GM21367 (cell line): ENCODE results near the gene SNTB2.

Experiments used
- ATAC-seq: cut with Tn5 transposase; IDR thresholded peaks from one replicate; pipeline ENCODE4 v1.9.1; 2021; ENCODE audit not compliant: unreplicated experiment

Gene SNTB2

DNA sequence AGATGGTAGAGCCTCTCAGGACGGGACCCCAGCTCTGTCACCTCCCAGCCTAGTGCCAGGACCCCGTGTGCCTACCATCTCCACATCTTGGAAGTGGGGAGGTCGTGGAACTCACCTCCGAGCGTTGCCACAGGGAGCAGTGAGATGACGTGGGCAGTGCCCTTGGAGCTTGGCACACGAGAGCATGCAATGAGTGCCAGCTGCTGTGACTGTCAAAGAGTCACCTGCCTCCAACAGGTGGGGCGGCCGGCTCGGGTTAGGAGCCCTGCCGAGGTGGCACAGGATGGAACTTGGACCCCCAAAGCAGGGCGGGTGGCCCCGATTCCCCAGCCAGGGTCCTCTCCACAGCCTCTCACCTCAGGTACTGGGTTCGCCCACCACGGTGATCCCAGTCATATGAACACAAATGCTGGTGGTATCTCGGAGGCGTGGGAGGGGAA is 129.7 kb downstream of the SNTB2 start:
- ATAC-seq: no peak

DNA sequence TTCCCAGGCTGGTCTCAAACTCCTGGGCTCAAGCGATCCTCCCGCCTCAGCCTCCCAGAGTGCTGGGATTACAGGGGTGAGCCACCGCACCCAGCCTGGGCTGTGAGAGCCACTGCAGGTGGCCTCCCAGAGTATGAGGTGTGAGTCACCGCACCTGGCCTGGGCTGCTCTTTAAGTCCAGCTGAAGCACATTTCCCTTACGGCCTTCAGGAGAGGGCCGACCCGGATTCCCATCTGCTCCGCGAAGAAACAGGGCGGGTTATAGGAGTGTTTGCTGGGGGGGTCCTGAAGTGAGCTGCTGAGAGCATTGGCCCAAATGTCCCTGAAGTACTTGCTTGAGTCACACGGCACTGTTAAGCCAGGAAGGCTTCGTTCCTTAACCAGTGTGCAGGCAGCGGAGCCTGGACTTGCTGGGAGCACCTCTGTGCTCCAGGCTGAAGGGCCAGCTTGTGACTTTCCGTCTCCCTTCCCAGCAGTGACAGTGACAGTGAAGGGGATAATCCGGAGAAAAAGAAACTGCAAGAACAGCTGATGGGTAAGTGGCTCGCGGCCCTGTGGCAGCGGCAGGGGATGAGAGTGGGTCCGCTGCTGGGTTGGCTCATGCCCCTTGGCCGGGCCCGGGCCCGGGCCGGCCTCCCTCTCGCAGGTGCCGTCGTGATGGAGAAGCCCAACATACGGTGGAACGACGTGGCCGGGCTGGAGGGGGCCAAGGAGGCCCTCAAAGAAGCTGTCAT is 131.4 kb downstream of the SNTB2 start:
- ATAC-seq: no peak

DNA sequence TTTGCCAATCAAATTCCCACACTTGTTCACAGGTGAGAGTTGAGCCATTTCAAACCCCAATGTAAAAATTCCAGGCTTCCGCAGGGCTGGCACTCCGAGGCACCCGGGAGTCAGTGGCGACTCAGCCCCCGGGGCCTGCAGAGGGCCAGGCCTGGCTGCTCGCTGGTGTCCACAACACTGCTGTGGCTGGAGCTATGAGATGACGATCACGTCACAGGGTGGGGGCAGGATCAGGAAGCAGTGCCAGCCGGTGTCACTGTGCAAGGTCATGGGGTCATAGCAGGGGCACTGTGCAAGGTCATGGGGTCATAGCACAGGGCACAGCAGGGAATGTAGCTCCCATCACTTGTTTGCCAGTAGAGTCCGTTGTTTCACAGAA is 131.9 kb downstream of the SNTB2 start:
- no peak for ATAC-seq

DNA sequence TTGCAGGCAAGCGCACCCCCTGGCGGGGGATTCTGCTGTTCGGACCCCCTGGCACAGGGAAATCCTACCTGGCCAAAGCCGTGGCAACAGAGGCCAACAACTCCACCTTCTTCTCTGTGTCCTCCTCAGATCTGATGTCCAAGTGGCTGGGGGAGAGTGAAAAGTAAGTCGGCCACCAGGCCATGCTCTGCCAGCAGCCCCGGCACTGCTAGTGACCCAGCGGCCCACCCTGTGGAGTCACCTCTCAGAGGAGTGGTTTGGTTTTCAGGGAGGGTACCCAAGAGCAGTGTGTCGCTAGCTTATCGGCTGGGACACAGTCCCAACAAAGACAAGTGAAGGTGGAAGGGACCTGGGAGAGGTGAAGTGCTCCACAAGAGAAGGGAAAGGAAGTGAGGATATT is 132.4 kb downstream of the SNTB2 start:
- no peak for ATAC-seq

DNA sequence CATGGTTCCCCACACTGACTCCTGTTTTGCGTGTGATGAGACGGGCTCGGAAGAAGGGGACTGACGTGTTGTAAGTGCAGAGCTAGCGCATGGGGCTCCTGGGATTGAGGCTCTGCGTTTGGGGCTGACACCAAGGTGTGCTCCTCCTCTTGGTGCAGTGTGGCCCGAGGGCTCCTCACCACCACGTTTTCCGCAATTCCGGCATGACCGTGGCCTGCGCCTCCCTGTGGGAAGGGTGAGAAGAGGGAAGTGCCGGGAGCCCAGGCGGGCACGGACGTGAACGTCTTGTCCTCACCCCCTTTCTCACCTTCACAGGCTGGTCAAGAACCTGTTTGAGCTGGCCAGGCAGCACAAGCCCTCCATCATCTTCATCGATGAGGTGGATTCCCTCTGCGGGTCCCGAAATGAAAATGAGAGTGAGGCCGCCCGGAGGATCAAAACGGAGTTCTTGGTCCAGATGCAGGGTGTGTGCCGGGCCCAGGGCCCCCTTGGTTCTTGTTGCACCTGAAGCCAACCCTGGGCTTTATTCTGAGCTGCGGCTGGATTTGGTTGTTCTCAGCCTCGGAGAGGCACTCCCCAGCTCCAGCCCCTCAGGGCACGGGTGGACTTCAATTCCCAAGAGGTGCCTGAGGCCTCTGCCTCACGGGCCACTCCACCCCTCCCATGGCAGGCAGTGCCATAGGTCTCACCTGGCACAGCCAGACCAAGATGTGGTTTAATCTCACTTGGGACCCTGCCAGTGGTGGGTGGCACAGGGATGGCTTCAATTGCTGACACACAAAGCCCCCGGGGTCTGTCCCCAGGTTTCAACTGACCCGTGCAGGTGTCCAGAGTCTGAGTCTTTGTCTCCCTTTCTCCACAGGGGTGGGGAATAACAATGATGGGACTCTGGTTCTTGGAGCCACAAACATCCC is 133.1 kb downstream of the SNTB2 start:
- ATAC-seq: no peak

DNA sequence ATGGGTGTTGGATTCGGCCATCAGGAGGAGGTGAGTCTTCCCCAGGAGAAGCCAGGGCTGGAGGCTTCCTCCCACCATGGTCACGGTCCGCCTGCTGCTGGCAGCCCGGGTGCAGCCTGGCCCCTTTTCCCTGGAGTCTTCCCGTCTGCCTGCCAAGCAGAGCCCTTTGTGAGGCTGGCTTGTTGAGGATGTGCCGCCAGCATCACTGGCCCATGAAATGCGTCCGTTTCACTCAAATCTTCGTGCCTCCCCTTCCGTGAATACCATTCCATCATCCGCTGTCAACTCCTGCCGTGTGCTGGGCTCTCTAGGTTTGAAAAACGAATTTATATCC is 133.7 kb downstream of the SNTB2 start:
- ATAC-seq: no peak

DNA sequence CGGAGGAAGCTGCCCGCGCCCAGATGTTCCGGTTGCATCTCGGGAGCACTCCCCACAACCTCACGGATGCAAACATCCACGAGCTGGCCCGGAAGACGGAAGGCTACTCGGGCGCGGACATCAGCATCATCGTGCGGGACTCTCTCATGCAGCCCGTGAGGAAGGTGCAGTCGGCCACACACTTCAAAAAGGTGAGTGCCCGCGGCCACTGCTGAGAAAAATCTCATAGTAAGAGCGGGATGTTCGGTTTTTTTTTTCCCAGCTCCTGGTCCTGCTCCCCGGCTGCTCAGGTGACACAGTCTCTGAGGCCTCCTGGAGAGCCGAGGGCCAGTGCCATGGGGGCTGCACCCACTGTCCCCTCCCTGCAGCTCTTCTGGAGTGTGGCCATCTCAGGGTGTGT is 134.1 kb downstream of the SNTB2 start:
- ATAC-seq: no peak

DNA sequence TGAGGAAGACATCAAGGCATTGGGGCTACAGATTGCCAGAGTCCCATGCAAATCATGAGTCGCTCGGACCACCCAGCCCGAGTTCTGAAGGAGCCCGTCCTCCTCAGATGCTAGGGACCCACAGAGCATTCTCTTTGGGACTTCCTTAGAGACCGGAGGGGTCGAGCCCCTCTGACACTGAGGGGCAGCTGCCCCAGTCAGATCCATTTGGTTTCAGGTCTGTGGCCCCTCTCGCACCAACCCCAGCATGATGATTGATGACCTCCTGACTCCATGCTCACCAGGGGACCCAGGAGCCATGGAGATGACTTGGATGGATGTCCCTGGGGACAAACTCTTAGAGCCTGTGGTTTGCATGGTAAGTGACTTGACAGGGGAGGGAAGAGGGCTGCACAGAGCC is 135.4 kb downstream of the SNTB2 start:
- no peak for ATAC-seq

DNA sequence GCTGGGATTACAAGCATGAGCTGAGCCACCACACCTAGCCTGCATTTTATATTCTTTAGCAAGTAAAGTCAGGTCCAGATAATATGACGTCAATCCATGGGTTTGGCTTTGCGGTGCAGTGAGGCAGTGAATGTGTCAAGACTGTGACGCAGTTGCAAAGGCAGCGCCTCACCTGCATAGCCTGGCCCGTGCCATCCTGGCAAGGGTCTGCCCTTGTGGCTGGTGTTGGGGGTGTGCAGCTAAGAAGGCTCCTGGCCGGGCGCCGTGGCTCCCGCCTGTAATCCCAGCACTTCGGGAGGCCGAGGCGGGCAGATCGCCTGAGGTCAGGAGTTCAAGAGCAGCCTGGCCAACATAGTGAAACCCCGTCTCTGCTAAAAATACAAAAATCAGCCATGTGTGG is 136.5 kb downstream of the SNTB2 start:
- no peak for ATAC-seq

DNA sequence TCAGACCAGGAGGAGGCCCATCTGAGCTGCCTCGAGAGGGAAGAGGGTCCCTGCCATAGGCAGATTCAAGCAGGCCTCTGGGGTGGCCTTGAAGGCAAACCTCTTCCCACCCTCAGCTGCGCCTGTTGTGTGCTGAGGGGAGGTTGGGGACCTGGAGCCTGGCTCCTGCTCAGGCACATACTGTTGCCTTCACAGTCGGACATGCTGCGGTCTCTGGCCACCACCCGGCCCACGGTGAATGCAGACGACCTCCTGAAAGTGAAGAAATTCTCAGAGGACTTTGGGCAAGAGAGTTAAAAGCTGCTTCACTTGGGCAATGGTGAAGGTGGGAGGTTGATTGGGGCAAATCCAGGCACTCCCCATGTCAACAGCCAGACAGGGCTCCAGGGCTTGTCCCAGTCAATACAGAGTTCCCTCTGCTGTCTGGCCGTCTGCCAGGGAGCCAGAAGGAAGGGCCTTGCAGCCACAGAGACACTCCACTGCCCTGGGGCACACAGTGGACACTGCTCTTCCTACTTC is 137.1 kb downstream of the SNTB2 start:
- ATAC-seq: no peak

DNA sequence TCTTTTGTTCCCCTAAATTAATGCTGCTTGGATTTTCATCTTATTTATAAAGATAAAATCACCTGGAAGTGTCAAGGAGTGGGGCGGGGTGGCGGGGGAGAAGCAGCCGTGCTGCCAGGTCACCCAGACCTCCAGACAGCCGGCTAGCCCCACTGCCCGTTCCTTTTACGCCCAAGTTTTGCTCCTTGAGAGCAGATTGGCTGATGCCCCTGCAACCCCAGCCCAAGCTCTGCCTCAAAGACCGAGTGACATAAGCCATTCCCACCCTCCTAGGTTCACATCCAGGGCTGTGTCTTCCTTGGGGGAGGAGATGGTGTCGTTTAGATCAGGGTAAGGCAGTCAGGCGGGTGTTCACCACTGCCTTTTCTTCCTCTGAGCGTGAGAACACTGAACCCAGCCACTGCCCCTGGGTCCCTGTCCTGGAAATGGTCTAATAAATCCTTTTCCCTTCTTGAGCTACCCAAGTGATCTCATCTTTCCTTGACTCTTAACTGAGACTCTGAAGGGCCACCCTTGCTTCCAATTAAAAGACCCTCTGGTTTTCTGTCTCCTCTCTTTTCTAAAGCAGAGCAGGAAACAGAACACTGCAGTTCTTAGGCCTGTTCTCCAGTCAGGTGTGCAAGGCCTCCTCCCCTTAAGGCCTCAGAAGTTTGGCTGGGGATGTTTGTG is 137.8 kb downstream of the SNTB2 start:
- no peak for ATAC-seq

DNA sequence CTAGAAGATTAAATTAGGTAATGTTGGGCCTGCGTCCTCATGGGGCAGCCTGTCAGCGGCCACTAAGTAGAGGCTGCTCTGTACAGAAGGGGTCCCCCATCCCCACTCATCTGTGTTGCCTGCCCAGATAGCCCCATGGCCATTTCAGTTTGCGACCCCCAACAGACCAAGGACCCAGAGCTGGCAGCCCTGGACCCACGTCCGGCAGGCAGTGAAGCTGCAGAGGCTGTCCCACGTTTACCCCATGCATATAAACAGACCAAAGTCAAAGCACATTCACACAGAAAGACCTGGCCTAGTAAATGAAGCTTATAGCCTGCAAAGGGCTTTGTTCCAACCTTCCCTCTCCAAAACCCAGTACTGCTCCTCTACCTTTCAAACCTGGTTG is 138.8 kb downstream of the SNTB2 start:
- no peak for ATAC-seq

DNA sequence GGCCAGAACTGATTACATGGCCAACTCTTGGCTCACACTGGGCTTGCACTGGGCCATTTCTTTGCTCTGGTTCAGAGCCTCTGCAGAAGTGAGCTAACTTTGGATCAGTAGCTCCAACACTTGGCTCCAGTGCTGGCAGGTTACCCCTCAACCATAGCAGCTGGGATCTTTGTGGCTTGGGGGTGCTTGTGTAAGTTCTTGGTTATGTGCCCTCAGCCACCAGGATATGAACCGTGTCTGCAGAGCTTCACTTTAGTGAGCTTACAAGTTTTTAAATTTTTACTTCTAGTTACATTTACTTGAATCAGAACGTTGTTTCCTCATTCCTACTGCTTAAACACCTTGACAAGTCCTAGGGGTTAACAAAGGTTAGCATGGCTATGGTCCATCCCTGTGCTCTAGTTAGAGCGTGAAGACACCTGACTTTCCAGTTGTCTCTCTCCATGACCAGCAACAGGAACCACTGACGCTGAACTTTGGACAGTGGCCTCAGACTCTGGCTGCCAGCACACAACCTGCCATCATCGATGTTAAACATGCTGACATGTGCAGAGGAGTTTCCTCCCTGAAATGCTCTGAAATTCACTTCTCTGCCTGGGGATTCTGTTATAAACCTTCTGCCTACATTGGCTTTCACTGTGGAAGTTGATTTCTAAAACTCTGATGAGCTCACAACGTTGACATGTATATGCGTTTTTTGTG is 139.4 kb downstream of the SNTB2 start:
- no peak for ATAC-seq

DNA sequence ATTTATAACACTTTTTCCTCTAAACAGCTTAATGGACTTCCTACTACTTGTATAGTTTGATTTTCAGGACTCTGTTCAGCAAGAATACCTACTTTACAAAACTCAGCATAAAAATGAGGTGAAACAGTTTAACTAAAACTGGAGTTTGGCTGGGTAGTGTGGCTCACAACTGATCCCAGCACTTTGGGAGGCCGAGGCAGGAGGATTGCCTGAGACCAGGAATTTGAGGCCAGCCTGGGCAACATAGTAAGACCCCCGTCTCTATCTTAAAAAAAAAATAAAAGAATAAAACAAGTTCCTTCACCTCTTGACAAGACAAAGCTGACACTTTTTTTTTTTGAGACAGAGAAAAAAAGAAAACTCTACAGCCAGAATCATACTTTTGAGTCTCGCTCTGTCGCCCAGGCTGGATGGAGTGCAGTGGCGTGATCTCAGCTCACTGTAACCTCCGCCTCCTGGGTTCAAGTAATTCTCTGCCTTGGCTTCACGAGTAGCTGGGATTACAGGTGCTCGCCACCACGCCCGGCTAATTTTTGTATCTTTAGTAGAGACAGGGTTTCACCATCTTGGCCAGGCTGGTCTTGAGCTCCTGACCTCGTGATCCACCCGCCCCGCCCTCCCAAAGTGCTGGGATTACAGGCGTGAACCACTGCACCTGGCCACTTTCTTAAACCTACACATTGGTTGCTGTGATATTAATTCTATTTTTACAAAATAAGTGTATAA is 140.8 kb downstream of the SNTB2 start:
- no peak for ATAC-seq

DNA sequence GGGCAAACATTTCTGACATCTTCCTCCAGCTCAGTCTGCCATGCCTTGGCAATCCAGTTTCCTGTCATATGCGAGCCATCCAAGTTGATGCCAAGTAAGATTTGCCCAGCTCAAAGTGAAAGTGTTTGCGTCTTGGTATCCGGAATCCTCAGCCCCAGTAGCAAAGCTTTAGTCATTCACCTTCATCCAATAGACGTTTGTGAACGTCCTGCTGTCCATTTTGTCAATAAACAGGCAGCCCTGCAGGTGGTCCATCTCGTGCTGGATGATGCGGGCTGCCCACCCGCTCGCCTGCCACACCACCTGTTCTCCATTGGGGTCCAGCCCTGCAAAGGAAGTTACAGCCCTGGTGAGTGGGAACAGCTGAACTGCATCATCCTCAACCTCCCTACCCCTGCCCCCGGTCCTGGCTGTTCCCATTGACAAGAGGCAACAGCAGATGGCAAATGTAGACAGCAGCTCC is 141.9 kb downstream of the SNTB2 start:
- ATAC-seq: no peak

DNA sequence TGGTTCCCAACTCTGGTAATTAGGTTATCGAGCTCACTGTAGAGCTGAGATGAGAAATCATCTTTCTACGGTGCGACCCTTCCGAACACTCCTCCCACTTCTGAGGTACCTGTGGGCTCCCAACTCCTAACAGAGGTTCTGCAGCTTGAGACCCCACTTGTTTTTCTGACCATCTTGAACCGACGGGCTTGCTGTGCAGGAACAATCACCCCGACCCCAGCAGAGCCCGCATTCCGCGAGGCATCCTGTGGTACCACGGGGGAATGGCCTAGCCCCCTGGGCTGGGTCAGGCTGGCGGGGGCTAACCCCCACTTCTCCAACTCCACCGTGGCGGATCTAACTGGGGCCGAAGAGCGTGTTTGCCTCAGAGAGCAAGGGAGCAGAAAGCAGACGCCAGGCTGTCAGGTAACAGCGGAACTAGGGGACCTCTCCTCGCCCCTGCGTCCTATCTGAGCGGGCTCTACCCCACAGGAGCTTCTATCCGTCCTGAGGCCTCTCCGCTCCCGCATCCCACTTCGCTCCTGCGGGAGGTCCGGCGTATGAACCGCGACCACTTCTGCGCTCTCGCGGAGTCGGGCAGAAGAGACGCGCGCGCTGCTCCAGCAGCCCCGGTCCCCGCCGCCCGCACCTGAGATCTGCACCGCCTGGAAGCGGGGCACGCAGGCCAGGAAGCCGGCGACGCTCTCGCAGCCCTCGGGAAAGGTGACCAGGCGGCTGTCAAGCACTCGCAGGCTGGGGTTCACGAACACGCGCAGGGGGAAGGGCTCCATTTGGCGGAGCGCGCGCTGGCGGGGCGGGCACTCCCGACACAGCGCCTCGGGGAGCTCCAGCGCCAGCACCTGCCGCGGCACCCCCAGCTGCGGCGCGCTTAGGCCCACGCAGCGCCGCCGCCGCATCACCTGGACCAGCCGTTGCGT is 142.7 kb downstream of the SNTB2 start:
- ATAC-seq: peak; percentile 33

DNA sequence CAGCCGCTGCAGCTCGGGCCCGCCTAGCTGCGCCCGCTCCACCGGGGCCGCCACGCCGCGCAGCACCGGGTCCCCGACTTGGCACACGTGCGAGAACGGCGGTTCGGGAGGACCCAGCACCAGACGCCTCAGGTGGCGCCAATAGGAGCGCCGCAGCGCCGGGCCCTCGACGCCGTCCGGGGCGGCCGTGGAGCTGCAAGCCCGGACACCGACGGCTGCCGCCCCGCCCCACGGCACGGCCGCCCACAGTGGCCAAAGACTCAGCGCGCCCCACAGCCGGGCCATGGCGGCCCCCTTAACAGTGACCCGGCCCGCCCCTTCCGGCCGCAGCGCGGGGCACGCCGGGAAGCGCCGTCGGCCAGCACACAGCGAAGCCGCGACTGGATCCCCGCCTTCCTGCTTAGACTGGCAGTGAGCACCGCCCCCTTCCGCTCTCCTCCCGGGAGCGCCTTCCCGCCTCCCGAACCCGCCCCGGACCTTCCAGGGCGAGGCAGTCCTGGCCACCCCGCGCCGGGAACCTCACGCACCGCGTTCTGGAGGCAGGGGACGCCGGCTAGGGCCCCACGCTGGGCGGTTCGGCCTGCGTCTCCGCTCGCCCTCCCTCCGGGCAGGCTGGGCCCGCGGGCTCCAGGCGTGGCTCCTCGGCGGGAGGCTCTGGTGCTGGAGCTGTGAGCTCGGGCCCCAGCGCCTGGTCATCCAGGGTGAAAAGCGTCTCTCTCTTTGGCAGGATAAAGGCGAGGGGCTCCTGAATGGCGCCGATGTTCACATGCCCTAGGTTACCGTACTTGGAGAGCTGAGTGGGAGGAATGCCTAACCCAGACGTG is 143.5 kb downstream of the SNTB2 start, which contains the start of gene PDF:
TSS of gene PDF (minus strand) at position 303 of the 824 bp plus-strand sequence. CDS start at position 285, 18 bp downstream.
- peak; percentile 87 for ATAC-seq

DNA sequence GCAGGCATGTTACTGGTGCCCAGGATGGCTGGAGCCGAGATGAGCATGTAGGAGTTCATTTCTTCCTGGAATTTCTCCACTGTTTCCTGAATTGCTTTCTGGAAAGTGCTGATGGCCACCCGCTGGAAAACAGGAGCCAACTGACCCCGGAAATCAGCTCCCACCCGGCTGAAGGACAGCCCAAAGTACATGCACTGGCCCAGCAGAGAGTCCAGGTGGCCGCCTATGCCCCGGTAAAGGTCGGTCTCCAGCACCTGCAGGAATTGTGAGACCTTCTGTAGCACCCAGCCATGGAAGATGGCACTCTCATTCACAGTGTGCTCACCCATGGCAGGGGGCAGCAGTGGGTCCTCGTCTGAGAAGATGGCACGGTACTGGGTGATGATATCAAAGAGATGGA is 147.7 kb downstream of the SNTB2 start:
- ATAC-seq: no peak
